Mesendoderm (in vitro differentiated cells): ENCODE measurements around the gene PLIN4.

Experiments used
- DNase-seq: peaks from one replicate; pipeline ENCODE4 v3.0.0; 2013
- H2AK5ac ChIP-seq: 2 replicates; pipeline ENCODE4 v1.6.1; 2013; ENCODE audit warnings: low read length, inconsistent platforms
- H2BK120ac ChIP-seq: 2 replicates; pipeline ENCODE4 v1.6.1; 2013; ENCODE audit warnings: low read depth, mild to moderate bottlenecking, low read length, moderate library complexity, mixed read lengths
- H2BK15ac ChIP-seq: replicated peaks from 2 replicates; pipeline ENCODE4 v1.6.1; 2013; ENCODE audit warnings: low read depth, mild to moderate bottlenecking, moderate library complexity
- H2BK5ac ChIP-seq: 2 replicates; pipeline ENCODE4 v1.6.1; 2013; ENCODE audit warnings: low read length, inconsistent platforms
- H3K18ac ChIP-seq: 2 replicates; pipeline ENCODE4 v1.6.1; 2013; ENCODE audit warnings: mild to moderate bottlenecking, low read length, mixed read lengths
- H3K23ac ChIP-seq: one replicate; pipeline ENCODE4 v1.6.1; 2013; ENCODE audit warnings: low read length
- H3K27ac ChIP-seq: 2 replicates; pipeline ENCODE4 v1.5.1; 2013; ENCODE audit warnings: low read depth, mild to moderate bottlenecking, inconsistent platforms, low read length, moderate library complexity
- H3K27me3 ChIP-seq: 2 replicates; pipeline ENCODE4 v1.6.1; 2013; ENCODE audit warnings: low read length, control low read depth, mild to moderate bottlenecking, inconsistent platforms; ENCODE audit not compliant: insufficient read depth, poor library complexity
- H3K36me3 ChIP-seq: 2 replicates; pipeline ENCODE4 v1.6.1; 2013; ENCODE audit warnings: low read length, inconsistent platforms; ENCODE audit not compliant: control insufficient read depth, insufficient read depth
- H3K4ac ChIP-seq: one replicate; pipeline ENCODE4 v1.6.1; 2013; ENCODE audit warnings: low read depth, mild to moderate bottlenecking, low read length, moderate library complexity
- H3K4me1 ChIP-seq: 2 replicates; pipeline ENCODE4 v1.6.1; 2013; ENCODE audit warnings: low read depth, low read length, inconsistent platforms; ENCODE audit not compliant: control insufficient read depth
- H3K4me2 ChIP-seq: 2 replicates; pipeline ENCODE4 v1.6.1; 2013; ENCODE audit warnings: low read length
- H3K4me3 ChIP-seq: 2 replicates; pipeline ENCODE4 v1.5.1; 2013; ENCODE audit warnings: mild to moderate bottlenecking, low read length
- H3K56ac ChIP-seq: one replicate; pipeline ENCODE4 v1.6.1; 2013; ENCODE audit warnings: low read length
- H3K79me1 ChIP-seq: 2 replicates; pipeline ENCODE4 v1.6.1; 2013; ENCODE audit warnings: low read length, inconsistent platforms
- H3K79me2 ChIP-seq: 2 replicates; pipeline ENCODE4 v1.6.1; 2013; ENCODE audit warnings: mild to moderate bottlenecking, low read length; ENCODE audit not compliant: control insufficient read depth, insufficient read depth
- H3K9ac ChIP-seq: 2 replicates; pipeline ENCODE4 v1.6.1; 2013; ENCODE audit warnings: low read length, inconsistent platforms
- H4K5ac ChIP-seq: one replicate; pipeline ENCODE4 v1.6.1; 2013; ENCODE audit warnings: low read length
- H4K8ac ChIP-seq: one replicate; pipeline ENCODE4 v1.6.1; 2013; ENCODE audit warnings: low read depth, mild to moderate bottlenecking, control low read depth, low read length, moderate library complexity
- WGBS: extraction: QIAGEN DNeasy Blood & Tissue Kit; methylation state at CpG from one replicate; pipeline ENCODE4 v1.1.7; 2013; ENCODE audit warnings: low lambda C conversion rate, missing lambda C conversion rate; ENCODE audit not compliant: insufficient coverage; ENCODE audit errors: extremely low coverage; 5-methylcytosine and 5-hydroxymethylcytosine counted together

PLIN4 gene

GRCh38 chr19:4457654-4458395 is 60.5 kb downstream of the PLIN4 start, which contains the start of gene UBXN6:
Gene UBXN6 (minus strand): TSS chr19:4457794. CDS start chr19:4457697, 97 bp downstream.
- WGBS = no CpG with 5 or more reads among the region's 52 CpGs
- Histone ChIP-seq H3K4me2 (peak within 1 kb of the TSS; percentile 85), H2AK5ac (no peak within 1 kb of the TSS), H3K79me1 (peaks cover 4% of the 10 kb centered on the region), H3K4ac (peak within 1 kb of the TSS; percentile 100), H2BK15ac (no peak within 1 kb of the TSS), H2BK120ac (peak within 1 kb of the TSS; percentile 88), H2BK5ac (no peak within 1 kb of the TSS), H3K36me3 (no peaks in the 10 kb centered on the region), H3K4me3 (peak within 1 kb of the TSS; percentile 85), H3K27ac (peak within 1 kb of the TSS; percentile 91), H3K23ac (no peak within 1 kb of the TSS), H4K8ac (peak within 1 kb of the TSS; percentile 98), H3K9ac (peak within 1 kb of the TSS; percentile 93), H3K56ac (peak within 1 kb of the TSS; percentile 92), H3K4me1 (no peaks in the 10 kb centered on the region), H3K18ac (peak within 1 kb of the TSS; percentile 99), H3K27me3 (no peaks in the 10 kb centered on the region), H4K5ac (no peak within 1 kb of the TSS), H3K79me2 (no peaks in the 10 kb centered on the region)
- DNase-seq = peak; percentile 99

- peak overlapping the region; percentile 93 for H3K9ac ChIP-seq
- H2BK5ac ChIP-seq = no peak overlapping the region
- peak overlapping the region; percentile 88 for H2BK120ac ChIP-seq
Observed at GRCh38 chr19:4456843-4457653, 61.2 kb downstream of the PLIN4 start.

GRCh38 chr19:4456476-4456842 is 61.8 kb downstream of the PLIN4 start:
- Histone ChIP-seq H4K5ac (no peak overlapping the region), H3K18ac (no peak overlapping the region), H3K27me3 (no peaks in the 10 kb centered on the region), H2AK5ac (no peak overlapping the region), H3K56ac (peak overlapping the region; percentile 85), H2BK120ac (no peak overlapping the region), H3K4ac (no peak overlapping the region), H3K9ac (peak overlapping the region; percentile 77), H3K36me3 (no peaks in the 10 kb centered on the region), H3K23ac (no peak overlapping the region), H4K8ac (no peak overlapping the region), H2BK5ac (no peak overlapping the region), H3K27ac (no peak overlapping the region), H3K4me3 (peak overlapping the region; percentile 77), H3K4me1 (no peaks in the 10 kb centered on the region), H3K79me2 (no peaks in the 10 kb centered on the region), H3K79me1 (peaks cover 4% of the 10 kb centered on the region), H3K4me2 (peak overlapping the region; percentile 85), H2BK15ac (no peak overlapping the region)
- no CpG with 5 or more reads among the region's 9 CpGs for WGBS
- DNase-seq = peak; percentile 62

More at GRCh38 chr19:4456843-4457653, 61.2 kb downstream of the PLIN4 start:
- no peaks in the 10 kb centered on the region for H3K79me2 ChIP-seq
- peak overlapping the region; percentile 100 for H3K4ac ChIP-seq
- no peak overlapping the region for H2BK15ac ChIP-seq
- peak; percentile 80 for DNase-seq
- peak overlapping the region; percentile 85 for H3K4me2 ChIP-seq
- no peaks in the 10 kb centered on the region for H3K36me3 ChIP-seq
- WGBS = no CpG with 5 or more reads among the region's 53 CpGs
- H3K4me1 ChIP-seq = no peaks in the 10 kb centered on the region
- H3K56ac ChIP-seq = peak overlapping the region; percentile 92
- H3K4me3 ChIP-seq = peak overlapping the region; percentile 85
- no peak overlapping the region for H2AK5ac ChIP-seq
- H3K27ac ChIP-seq = peak overlapping the region; percentile 91
- no peak overlapping the region for H3K23ac ChIP-seq
- peak overlapping the region; percentile 98 for H4K8ac ChIP-seq
- no peak overlapping the region for H4K5ac ChIP-seq
- H3K18ac ChIP-seq = peak overlapping the region; percentile 99
- H3K79me1 ChIP-seq = peaks cover 4% of the 10 kb centered on the region
- H3K27me3 ChIP-seq = no peaks in the 10 kb centered on the region

GRCh38 chr19:4455719-4456475 is 62.4 kb downstream of the PLIN4 start:
- H3K4me3 ChIP-seq = no peak overlapping the region
- H2BK5ac ChIP-seq = no peak overlapping the region
- no peaks in the 10 kb centered on the region for H3K27me3 ChIP-seq
- no CpG with 5 or more reads among the region's 15 CpGs for WGBS
- H3K79me1 ChIP-seq = peaks cover 4% of the 10 kb centered on the region
- H3K4me1 ChIP-seq = no peaks in the 10 kb centered on the region
- no peak overlapping the region for H3K23ac ChIP-seq
- no peaks in the 10 kb centered on the region for H3K36me3 ChIP-seq
- H2AK5ac ChIP-seq = no peak overlapping the region
- no peak overlapping the region for H2BK15ac ChIP-seq
- peak; percentile 30 for DNase-seq
- peak overlapping the region; percentile 44 for H3K56ac ChIP-seq
- H3K18ac ChIP-seq = no peak overlapping the region
- H2BK120ac ChIP-seq = no peak overlapping the region
- no peak overlapping the region for H3K4ac ChIP-seq
- H3K79me2 ChIP-seq = no peaks in the 10 kb centered on the region
- H3K27ac ChIP-seq = no peak overlapping the region
- H4K5ac ChIP-seq = no peak overlapping the region
- no peak overlapping the region for H4K8ac ChIP-seq
- no peak overlapping the region for H3K4me2 ChIP-seq
- peak overlapping the region; percentile 77 for H3K9ac ChIP-seq

- Histone ChIP-seq H3K79me1 (peaks cover 4% of the 10 kb centered on the region), H2AK5ac (no peak overlapping the region), H3K9ac (no peak overlapping the region), H3K23ac (no peak overlapping the region), H3K27me3 (no peaks in the 10 kb centered on the region), H3K56ac (no peak overlapping the region), H3K27ac (no peak overlapping the region), H2BK15ac (no peak overlapping the region), H3K18ac (no peak overlapping the region), H4K8ac (no peak overlapping the region), H4K5ac (no peak overlapping the region), H3K79me2 (no peaks in the 10 kb centered on the region), H2BK120ac (no peak overlapping the region), H3K4me1 (no peaks in the 10 kb centered on the region), H3K4ac (no peak overlapping the region), H3K4me3 (no peak overlapping the region), H2BK5ac (no peak overlapping the region), H3K4me2 (no peak overlapping the region), H3K36me3 (no peaks in the 10 kb centered on the region)
- no CpG with 5 or more reads among the region's 29 CpGs for WGBS
- no peak for DNase-seq
Observed at GRCh38 chr19:4454747-4455718, 63.3 kb downstream of the PLIN4 start.
